HG03103 (cell line): ENCODE results near the gene ABHD6.
"Not testable (repeated sequence)": the region's sequence is repeated elsewhere in the genome, so short reads cannot be mapped to it uniquely, and the experiment has no call there.

Experiments
- ATAC-seq: cut with Tn5 transposase; IDR thresholded peaks from one replicate; pipeline ENCODE4 v1.9.1; 2021; ENCODE audit warnings: low read depth; ENCODE audit not compliant: unreplicated experiment

The ABHD6 gene

GRCh38 chr3:58336135-58336882 lies 98.7 kb downstream of the ABHD6 start:
- no peak for ATAC-seq

GRCh38 chr3:58337190-58337589 lies 99.6 kb downstream of the ABHD6 start:
- no peak for ATAC-seq

- not testable (repeated sequence) for ATAC-seq
These were observed 101.6 kb downstream of the ABHD6 start for GRCh38 chr3:58339146-58339545.

- ATAC-seq = no peak
These were observed 103.1 kb downstream of the ABHD6 start for GRCh38 chr3:58340594-58341244.

GRCh38 chr3:58341376-58341775 lies 103.8 kb downstream of the ABHD6 start:
- ATAC-seq = no peak

GRCh38 chr3:58342676-58343075 lies 105.1 kb downstream of the ABHD6 start:
- no peak for ATAC-seq
